Hepatocyte (in vitro differentiated cells): ENCODE results near the gene DDT.

Experiments used
- EZH2 ChIP-seq: fragments of 200-600 bp; sonication (generic); IDR thresholded peaks from 2 replicates; pipeline ENCODE4 v1.6.1; 2016; ENCODE audit warnings: antibody characterized with exemption, mild to moderate bottlenecking, borderline replicate concordance
- TF ChIP-seq, protein P1 (sequence below): fragments of 200-600 bp; sonication (generic); IDR thresholded peaks from 2 replicates; pipeline ENCODE4 v1.5.1; 2016; ENCODE audit warnings: antibody characterized with exemption, mild to moderate bottlenecking; ENCODE audit not compliant: poor library complexity

GRCh38 chr22:23922921-23923320 is 51.3 kb downstream of the DDT start:
- TF ChIP-seq, protein P1, sequence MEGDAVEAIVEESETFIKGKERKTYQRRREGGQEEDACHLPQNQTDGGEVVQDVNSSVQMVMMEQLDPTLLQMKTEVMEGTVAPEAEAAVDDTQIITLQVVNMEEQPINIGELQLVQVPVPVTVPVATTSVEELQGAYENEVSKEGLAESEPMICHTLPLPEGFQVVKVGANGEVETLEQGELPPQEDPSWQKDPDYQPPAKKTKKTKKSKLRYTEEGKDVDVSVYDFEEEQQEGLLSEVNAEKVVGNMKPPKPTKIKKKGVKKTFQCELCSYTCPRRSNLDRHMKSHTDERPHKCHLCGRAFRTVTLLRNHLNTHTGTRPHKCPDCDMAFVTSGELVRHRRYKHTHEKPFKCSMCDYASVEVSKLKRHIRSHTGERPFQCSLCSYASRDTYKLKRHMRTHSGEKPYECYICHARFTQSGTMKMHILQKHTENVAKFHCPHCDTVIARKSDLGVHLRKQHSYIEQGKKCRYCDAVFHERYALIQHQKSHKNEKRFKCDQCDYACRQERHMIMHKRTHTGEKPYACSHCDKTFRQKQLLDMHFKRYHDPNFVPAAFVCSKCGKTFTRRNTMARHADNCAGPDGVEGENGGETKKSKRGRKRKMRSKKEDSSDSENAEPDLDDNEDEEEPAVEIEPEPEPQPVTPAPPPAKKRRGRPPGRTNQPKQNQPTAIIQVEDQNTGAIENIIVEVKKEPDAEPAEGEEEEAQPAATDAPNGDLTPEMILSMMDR = no peak
- TF ChIP-seq EZH2 = no peak
